ENCODE data around the gene ATG4D.
"Not testable (repeated sequence)": the region's sequence is repeated elsewhere in the genome, so short reads cannot be mapped to it uniquely, and the experiment has no call there.

ATG4D gene

GRCh38 chr19:10553087-10553667 is 9.5 kb downstream of the ATG4D start:
- no peak for DNase-seq

- no peak for DNase-seq
These were observed 10.3 kb downstream of the ATG4D start for GRCh38 chr19:10553943-10554381.

GRCh38 chr19:10554760-10555609 is 11.3 kb downstream of the ATG4D start:
- DNase-seq: peak in 2 of 3 donors; percentile 13 to 15

- peak; percentile 30 to 44 (median 38) for DNase-seq
These were observed 11.9 kb downstream of the ATG4D start for GRCh38 chr19:10555610-10555973.

GRCh38 chr19:10557603-10558197 is 14.0 kb downstream of the ATG4D start:
- DNase-seq: no peak

GRCh38 chr19:10560154-10560553 is 16.4 kb downstream of the ATG4D start:
- DNase-seq: no peak

- no peak for DNase-seq
These were observed 18.9 kb downstream of the ATG4D start for GRCh38 chr19:10562609-10563008.

- DNase-seq: peak; percentile 53 to 64 (median 58)
These were observed 21.4 kb downstream of the ATG4D start for GRCh38 chr19:10565028-10565566.

- peak; percentile 99 to 100 (median 100) for DNase-seq
These were observed 22.1 kb downstream of the ATG4D start, which contains the start of gene KRI1 for GRCh38 chr19:10565567-10566407. Gene KRI1, minus strand, starts transcription at chr19:10566010. Its CDS starts 11 bp downstream, at chr19:10565999.

- DNase-seq: no peak
These were observed 22.6 kb downstream of the ATG4D start for GRCh38 chr19:10566408-10566657.

GRCh38 chr19:10566658-10567410 is 23.1 kb downstream of the ATG4D start:
- peak; percentile 45 to 59 (median 52) for DNase-seq

GRCh38 chr19:10567656-10568055 is 24.0 kb downstream of the ATG4D start:
- DNase-seq: no peak

GRCh38 chr19:10568062-10568825 is 24.5 kb downstream of the ATG4D start:
- no peak for DNase-seq

- DNase-seq: peak; percentile 100
These were observed 25.3 kb downstream of the ATG4D start, which contains the start of gene CDKN2D for GRCh38 chr19:10568826-10569651. Gene CDKN2D, minus strand, starts transcription at chr19:10568979. Its CDS starts 326 bp downstream, at chr19:10568653.

- not testable (repeated sequence) for DNase-seq
These were observed 30.1 kb downstream of the ATG4D start for GRCh38 chr19:10573793-10574192.

GRCh38 chr19:10574462-10574861 is 30.8 kb downstream of the ATG4D start:
- DNase-seq: no peak

GRCh38 chr19:10575011-10575716 is 31.5 kb downstream of the ATG4D start:
- DNase-seq: no peak

- DNase-seq: no peak
These were observed 34.2 kb downstream of the ATG4D start for GRCh38 chr19:10577951-10578350.

GRCh38 chr19:10580979-10581631 is 37.4 kb downstream of the ATG4D start:
- DNase-seq: peak; percentile 94 to 96 (median 96)
